HuH-7 (cell line): Measurements from ENCODE around the gene GLYR1.
"Not testable (repeated sequence)": the region's sequence is repeated elsewhere in the genome, so short reads cannot be mapped to it uniquely, and the experiment has no call there.

ENCODE experiments used
- DNase-seq: peaks from one replicate; pipeline ENCODE4 v3.0.0; 2011; ENCODE audit warnings: low spot score

Gene GLYR1

DNA sequence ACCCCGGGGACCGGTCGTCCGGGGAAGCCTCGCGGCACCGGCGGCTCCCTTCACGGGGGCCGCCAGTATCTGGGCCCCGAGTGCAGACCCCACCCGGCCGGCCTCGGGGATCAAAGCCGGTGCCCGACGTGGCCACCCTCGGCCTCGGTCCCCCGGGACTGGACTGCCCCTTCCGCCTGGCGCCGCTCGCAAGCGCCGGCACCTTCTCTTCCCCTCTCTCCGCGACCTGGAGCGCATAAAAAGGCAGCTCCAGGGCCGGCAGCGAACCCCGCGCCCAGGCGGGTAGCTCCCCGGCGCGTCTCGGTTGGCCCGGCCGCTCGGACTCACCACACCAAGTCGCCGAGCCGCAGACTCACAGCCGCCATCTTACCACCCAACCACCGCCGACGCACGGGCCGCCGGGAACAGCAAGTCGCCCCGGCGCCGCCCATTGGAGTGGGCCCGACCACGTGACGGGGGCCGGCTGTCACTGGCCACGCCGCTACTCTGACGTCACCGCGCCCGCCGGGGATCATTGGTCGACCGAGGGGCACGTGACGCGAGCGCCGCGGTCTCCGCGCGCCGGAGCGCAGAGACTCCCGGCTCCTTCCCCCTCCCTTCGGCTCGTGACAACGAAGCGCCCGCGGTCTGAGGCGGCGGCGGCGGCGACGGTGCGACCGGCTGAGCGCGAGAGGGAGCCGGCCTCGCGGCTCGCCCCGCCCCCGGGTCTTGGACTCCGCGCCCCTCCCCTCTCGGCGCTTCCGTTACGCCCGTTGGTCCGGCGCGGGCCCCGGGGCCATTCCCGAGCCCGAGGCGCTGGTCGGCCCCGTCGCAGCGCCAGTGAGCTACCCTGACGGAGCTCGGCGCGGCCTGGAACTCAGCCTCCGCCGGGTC, at the start of gene GLYR1, which contains the start of gene UBN1:
Gene GLYR1, minus strand, starts transcription at position 388 of the 873 bp plus-strand sequence. Its CDS starts 23 bp downstream, at position 365.
Gene UBN1, plus strand, starts transcription at position 581 of the 873 bp plus-strand sequence. CDS start 5,437 bp downstream, outside the sequence.
- peak; percentile 95 for DNase-seq

- not testable (repeated sequence) for DNase-seq
Measured at GRCh38 chr16:4896761-4897160, 49.7 kb upstream of the GLYR1 start.

DNA sequence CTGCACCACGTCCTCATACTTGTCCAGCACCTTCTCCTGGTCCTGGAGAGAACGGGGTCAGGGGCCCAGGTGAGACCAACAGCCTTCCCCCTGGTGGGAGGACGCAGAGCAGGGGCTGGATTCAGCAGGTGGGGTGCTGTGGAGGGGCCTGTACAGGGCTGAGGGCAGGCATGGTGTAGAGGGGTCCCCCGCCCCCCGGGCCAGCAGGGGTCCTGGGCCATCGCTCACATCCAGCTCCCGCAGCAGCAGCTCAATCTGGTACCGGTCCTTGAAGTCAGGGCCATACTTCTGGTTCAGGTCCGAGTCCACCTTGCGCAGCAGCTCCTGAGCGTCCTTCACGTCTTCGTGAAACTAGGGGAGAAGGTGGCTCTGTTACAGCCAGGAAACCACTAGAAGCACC, 48.3 kb upstream of the GLYR1 start:
- no peak for DNase-seq

GRCh38 chr16:4894276-4895150, 47.4 kb upstream of the GLYR1 start:
- no peak for DNase-seq

GRCh38 chr16:4893103-4893862, 46.2 kb upstream of the GLYR1 start:
- no peak for DNase-seq

GRCh38 chr16:4892361-4893102, 45.4 kb upstream of the GLYR1 start:
- DNase-seq = no peak

- no peak for DNase-seq
Measured at GRCh38 chr16:4891886-4892216, 44.8 kb upstream of the GLYR1 start.

DNA sequence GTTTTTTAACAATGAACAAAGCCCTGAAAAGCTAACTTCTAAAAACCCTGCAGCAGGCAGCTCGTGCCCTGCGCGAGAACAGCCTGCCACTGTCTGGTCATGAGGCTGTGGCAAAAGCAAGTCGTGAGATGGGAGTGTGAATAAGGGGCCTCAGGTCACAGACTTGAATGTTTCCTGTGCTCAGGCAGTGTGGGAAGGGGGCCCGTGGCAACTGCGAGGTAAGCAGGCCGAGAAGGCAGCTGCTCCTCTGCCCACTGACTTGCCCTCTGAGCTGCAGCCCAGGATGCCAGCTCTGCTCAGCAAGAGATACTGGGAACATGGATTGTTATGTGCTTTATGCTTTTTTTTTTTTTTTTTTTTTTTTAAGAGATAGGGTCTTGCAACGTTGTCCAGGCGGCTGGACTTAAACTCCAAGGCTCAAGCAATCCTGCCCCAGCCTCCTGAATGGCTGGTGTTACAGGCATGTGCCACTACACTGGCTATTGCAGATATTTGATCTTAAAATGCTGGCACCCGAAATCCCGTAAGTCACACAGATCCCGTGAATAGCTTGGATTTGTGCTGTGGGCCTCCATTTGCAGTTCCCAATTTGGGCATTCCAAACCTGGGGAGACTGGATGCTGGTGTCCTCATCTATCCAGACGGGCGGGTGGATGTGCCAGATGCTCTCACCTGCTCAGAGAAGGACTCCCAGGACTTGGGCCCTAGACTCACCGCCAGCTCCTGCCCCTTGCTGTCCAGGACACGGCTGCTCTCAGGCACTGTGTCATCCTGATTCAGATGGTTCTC, 44.2 kb upstream of the GLYR1 start:
- no peak for DNase-seq

GRCh38 chr16:4890686-4891085, 43.6 kb upstream of the GLYR1 start:
- DNase-seq = no peak

DNA sequence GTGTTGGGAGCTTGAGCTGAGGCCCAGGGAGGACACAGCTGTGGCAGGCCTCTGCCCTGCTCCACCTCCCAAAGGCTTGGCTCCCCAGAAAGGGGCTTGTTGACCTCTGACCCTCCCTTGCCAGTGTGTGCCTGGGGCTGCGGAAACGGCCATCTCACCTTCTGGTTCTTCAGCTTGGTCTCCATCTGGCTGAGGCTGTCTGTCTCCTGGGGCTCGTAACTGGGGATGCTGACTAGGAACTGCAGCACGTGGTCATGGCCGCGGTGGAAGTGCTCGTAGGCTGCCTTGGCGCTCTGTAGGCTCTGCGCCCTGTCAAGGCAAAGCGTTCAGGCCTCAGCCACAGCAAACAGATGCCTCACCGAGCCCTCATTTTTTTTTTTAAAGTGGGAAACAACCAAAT, 42.9 kb upstream of the GLYR1 start:
- DNase-seq = no peak

- no peak for DNase-seq
Measured at GRCh38 chr16:4888428-4889135, 41.5 kb upstream of the GLYR1 start.

DNA sequence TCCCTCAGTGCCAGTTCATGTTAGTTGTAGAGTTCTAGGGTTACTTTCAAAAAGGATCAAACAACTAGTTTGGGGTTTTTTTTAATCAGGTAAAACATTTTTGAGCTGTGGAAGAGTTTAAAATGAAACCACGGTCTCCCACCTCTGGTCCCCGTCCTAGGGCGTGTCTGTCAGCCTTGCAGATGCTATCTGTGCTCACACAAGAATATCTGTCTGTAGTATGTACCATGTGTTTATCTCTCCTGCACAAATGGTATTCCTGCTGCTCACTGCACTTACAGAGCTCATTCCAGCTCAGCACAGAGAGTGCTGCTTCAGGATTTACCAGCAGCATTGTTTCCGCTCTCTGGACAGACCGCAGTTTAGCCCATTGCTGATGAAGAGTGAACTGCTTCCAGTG, 39.1 kb upstream of the GLYR1 start:
- DNase-seq = no peak

- no peak for DNase-seq
Measured at GRCh38 chr16:4884972-4885874, 38.1 kb upstream of the GLYR1 start.

DNA sequence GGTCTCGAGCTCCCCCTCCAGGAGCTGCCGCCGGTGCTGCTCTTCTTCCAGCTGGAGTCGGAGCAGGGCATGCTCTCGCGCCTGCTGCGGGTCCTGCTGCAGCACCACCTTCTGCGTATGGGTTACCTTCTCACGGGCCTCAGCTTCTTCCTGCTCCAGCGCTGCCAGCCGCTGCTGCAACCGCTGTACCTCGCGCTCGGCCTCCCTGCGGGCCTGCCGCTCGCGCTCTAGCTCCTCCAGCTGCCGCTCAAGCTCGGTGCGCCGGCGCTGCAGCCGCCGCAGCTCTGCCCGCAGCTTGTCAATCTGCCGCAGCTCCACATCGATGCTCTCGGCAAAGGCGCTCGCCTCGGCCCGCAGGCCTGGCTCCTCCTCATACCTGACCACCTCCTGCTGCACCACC, 37.1 kb upstream of the GLYR1 start:
- DNase-seq = no peak

DNA sequence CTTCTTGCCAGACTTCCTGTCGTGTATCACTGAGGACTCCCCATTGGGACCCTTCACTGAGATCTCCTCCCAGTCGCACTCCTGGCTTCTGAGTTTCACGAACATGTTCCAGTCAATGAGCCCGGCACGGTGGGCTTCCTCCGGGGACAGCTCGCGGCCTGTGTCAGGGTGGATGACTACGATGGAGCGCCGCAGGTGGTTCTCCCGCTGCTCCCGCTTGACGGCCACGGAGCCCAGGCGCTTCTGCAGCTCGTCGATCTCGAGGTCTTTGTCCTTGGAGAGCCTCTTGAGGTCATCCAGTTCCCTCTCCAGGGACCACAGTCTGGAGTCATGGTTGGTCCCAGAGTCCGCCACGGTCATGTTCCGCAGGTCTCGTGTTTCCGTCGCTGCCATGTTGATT, 36.4 kb upstream of the GLYR1 start:
- no peak for DNase-seq

- no peak for DNase-seq
Measured at GRCh38 chr16:4882633-4883285, 35.7 kb upstream of the GLYR1 start.

GRCh38 chr16:4882000-4882632, 35.0 kb upstream of the GLYR1 start:
- DNase-seq = no peak

DNA sequence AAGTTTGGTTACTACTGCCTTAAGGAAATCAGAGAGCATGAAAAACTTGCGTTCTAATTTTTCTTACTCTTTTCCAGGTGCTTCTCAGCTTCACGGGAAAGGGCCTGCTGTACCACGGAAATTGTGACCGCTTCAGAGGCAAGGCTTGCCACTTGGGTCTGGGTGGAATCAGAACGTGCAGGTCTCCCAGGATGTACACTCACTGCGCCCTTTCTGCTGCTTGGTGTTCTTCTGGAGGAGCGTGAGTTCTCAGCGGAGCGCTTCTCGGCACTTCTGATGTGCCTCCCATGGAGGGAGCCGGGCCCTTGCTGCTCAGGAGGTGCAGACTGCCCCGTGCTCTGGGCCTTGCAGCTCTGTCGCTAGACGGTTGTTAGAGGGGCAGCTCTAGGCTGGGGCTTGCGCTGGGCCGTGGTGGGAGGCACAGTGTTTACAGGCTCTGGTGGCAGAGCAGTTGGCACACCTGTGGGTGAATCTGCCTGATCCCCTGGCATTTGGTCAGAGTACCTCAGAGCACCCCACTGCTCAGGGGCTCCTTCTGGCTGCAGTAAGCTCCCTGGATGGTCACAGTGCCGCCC, 33.0 kb upstream of the GLYR1 start:
- DNase-seq = no peak
